ENCODE data around the gene ANP32B.

ANP32B gene

DNA sequence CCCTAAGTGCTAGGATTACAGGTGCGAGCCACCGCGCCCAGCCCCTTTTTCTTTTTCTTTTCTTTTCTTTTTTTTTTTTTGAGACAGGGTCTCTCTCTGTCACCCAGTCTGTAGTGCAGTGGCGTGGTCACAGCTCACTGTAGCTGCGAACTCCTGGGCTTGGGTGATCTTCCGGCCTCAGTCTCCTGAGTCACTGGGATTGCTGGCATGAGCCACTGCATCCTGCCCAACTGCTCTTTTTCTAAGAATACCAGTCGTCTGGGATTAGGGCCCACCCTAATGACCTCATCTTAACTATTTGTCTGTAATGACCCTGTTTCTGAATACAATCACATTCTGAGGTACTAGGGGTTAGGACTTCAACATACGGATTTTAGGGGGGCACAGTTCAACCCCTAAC, 39.3 kb downstream of the ANP32B start:
- DNase-seq, result no peak

GRCh38 chr9:98024702-98025101, 41.6 kb downstream of the ANP32B start:
- DNase-seq, result no peak

DNA sequence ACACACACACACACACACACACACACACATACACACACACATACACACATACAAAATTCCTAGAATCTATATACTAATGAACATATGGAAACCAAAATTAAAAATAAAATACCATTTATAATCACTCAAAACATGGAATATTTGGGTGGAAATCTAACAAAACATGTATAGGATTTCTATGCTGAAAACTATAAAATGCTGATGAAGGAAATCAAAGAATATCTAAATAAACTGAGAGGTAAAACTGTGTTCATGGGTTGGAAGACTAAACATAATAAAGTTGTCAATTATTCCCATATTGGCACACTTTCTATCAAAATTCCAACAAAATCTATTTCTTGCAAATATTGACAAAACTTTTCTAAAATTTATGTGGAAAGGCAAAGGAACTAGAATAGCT, 48.0 kb downstream of the ANP32B start:
- DNase-seq, result no peak

DNA sequence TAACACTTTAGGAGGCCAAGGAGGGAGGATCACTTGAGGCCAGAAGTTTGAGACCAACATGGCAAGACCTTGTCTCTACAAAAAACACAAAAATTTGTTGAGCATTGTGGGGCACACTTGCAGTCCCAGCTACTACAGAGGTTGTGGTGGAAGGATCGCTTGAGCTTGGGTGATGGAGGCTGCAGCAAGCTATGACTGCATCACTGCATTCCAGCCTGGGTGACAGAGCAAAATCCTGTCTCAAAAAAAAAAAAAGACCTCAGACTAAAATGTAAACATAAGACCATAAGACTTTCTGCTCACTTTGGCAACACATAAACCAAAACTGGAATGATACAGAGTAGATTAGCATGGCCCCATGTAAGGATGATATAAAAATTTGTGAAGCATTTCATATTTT, 48.8 kb downstream of the ANP32B start:
- DNase-seq, result no peak

- peak in 53 of 56 donors; percentile 2 to 86 (median 43) for DNase-seq
Observed at GRCh38 chr9:98034593-98035546, 51.7 kb downstream of the ANP32B start.

DNA sequence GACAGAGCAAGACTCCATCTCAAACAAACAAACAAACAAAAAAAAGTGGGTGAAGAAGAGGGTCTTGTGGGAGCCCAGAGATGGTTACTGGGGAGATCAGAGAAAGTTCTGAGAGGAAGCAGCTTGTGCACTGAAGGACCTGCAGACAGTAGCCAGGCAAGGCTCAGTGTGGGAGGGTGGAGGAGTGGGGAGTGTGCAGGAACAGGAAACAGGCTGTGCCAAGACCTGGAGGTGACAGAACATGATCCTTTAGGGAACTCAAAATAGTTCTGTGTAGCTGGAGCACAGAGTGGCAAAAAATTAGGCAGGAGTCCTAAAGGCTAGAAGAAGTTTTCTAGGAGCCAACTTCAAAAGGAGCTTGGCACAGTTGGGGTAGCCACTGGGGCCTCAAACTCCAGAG, 54.2 kb downstream of the ANP32B start:
- DNase-seq, result no peak

DNA sequence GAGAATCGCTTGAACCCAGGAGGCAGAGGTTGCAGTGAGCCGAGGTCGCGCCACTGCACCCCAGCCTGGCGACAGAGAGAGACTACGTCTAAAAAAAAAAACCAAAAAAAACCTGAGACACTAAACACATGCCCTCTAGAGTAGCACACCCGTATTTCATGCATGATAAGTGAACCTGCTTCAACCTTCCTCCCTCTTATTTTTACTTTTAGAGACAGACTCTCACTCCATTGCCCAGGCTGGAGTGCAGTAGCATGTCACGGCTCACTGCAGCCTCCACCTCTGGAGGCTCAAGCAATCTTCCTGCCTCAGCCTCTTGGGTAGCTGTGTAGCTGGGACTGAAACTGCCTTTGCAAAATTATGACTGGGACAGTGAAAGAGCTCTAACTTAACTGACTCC, 55.8 kb downstream of the ANP32B start:
- no peak for DNase-seq

GRCh38 chr9:98039607-98040017, 56.5 kb downstream of the ANP32B start:
- DNase-seq, result no peak

DNA sequence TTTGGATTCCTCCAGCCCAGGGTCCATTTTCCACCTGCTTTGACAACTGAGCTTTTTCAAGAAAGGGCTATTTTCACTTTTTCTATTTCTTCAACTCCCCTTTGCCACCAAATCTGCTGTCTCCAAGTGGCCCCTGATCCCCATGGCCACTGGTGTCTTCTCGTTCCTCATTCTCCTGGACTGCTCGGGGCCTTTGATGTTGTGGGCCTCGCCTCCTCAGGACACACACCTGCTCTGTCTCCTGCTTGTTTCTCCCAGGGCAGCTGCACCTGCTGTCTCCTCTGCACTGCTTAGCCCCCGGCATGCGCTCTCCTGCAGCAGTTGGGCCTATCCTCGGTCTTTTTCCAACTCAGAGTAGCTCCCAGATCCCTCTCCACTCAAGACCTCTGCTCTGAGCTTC, 57.1 kb downstream of the ANP32B start:
- no peak for DNase-seq

DNA sequence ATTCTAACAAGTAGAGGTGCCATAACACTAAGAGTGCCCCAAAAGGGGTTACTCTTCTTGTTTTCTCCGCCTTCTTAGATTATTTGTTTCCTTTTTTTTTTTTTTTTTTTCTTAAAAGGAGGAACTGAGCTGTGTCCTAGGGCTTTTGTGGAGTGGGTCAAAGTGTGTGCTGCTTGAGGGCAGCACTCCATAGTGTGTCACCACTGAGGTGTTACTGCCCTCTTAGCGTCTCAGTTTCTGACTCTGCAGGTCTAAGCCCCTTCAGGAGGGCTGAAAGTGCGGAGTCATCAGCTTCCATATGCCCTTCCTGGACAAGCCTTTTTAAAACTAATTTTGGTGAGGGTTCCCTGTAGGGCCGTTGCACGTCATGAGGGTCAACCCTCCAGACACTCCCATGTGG, 60.8 kb downstream of the ANP32B start:
- no peak for DNase-seq

GRCh38 chr9:98045234-98046179, 62.4 kb downstream of the ANP32B start:
- no peak for DNase-seq

DNA sequence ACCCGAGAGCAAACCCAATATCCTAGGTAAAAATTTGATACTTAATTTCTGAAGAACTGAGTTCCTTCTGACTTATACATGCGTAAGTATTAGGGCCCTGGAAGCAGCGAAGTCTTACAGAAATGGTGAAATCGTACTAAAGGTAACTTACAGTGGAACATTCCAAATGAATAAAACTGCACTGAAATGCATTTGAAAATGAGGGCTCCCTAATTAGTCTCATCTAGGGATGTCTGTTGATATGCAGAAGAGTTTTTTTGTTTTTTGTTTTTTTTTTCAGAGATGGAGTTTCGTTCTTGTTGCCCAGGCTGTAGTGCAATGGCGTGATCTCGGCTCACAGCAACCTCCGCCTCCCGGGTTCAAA, 63.0 kb downstream of the ANP32B start:
- no peak for DNase-seq

DNA sequence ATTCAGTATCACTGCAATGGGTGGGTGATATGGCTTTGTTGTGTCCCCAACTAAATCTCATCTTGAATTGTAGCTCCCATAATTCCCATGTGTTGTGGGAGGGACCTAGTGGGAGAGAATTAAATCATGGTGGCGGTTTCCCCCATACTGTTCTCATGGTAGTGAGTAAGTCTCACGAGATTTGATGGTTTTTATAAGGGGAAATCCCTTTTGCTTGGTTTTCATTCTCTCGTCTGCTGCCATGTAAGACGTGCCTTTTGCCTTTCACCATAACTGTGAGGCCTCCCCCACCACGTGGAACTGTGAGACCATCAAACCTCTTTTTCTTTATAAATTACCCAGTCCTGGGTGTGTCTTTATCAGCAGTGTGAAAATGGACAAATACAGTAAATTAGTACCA, 63.9 kb downstream of the ANP32B start:
- DNase-seq, result no peak

- DNase-seq, result no peak
Observed at GRCh38 chr9:98049288-98050072, 66.3 kb downstream of the ANP32B start.

DNA sequence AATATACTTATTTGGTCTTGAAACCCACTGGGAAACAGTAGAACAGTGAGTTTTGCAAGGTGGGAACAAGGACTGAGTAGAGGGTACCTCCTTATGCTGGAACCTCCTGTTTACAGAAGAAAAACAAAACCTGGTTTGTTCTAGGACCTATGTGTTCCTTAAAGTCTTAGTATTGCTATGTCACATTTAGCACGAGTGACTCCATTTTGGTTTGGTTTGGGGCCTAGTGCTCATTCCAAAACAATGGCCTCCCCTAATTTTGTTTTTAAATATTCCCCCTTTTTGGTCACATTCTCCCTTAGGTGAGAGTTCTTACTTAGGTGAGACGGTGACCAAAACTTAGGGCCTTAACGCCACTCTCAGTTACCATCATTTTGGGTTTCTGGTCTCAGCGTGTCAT, 67.2 kb downstream of the ANP32B start:
- DNase-seq, result no peak

DNA sequence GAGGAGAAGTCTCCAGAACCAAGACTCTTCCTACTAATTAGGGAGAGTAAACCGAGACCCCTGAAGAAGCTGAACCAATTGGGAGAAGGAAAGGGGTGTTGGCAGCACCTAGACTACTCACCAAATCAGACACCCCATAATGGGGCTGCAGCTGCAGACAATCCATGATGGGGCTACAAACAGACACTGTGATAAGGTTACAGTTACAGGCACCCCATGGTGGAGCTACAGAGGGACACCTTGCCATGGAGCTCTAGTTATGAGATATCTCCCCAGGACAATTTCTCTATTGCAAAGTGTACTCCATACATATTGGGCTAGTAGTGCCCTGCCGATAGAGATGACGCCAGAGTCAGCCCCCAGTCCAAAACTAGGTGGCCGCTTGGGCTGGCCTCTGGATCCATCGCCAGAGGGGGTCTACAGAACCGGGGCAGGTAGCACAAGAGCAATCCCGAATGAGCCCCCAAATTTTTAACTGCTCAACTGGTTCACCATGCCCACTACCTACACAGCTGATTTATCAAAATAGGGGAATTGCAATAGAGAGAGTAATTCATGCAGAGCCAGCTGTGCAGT, 71.3 kb downstream of the ANP32B start:
- no peak for DNase-seq

GRCh38 chr9:98056269-98057137, 73.4 kb downstream of the ANP32B start, which contains the start of gene NANS:
Gene NANS (plus strand): TSS chr9:98056732. CDS start chr9:98056809, 77 bp downstream.
- peak; percentile 50 to 98 (median 85) for DNase-seq

GRCh38 chr9:98057138-98057799, 74.1 kb downstream of the ANP32B start:
- DNase-seq, result peak in 2 of 56 donors; percentile 36 to 40

DNA sequence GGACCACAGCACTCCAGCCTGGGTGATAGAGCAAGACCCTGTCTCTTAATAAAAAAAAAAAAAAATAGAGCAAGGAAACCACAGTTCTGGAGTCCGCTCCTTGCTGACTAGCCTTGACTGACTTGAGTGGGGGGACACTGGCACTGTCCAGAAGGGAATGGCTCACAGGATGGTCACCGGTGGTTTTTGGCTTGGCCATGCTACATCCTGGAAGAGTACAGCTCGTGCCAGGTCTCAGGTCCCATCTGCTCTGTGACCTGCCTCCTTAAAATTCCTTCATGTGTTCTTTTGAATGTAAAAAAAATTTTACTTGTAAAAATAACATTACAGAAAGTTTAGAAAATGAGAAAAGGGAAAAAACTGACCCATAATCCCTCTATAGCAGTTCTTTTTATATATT, 79.0 kb downstream of the ANP32B start:
- no peak for DNase-seq
